HEK293 (cell line): ENCODE data around the gene OSBPL1A.

ENCODE experiments used
- CTCF ChIA-PET: fragments of 350-600 bp; formaldehyde crosslinking; extraction: SDS; loops from one replicate; lab custom pipeline; 2021; ENCODE audit warnings: antibody characterized with exemption; lab: Yijun Ruan, JAX
- POLR2A ChIA-PET: fragments of 300-600 bp; formaldehyde crosslinking; extraction: SDS; loops from one replicate; lab custom pipeline; 2020; ENCODE audit warnings: antibody characterized with exemption, inconsistent platforms; lab: Yijun Ruan, JAX
- H3K27ac ChIP-seq: fragments of 200-500 bp; sonication (Bioruptor generic); 2 replicates; pipeline ENCODE4 v1.5.1; 2014; ENCODE audit warnings: low read depth, low read length, control low read depth, inconsistent platforms; ENCODE audit errors: extremely low read depth
- H3K36me3 ChIP-seq, 2 experiments: fragments of 200-500 bp in 1 of 2; sonication (Bioruptor generic) in 1 of 2; 1 replicate in 1 of 2; 2 replicates in 1 of 2; pipeline ENCODE4 v1.5.1; 2014 to 2017; ENCODE audit warnings: inconsistent platforms in 2 of 2, low read length in 2 of 2; ENCODE audit not compliant: control insufficient read depth in 2 of 2, insufficient read depth in 1 of 2
- H3K4me1 ChIP-seq: fragments of 200-500 bp; sonication (Bioruptor generic); 2 replicates; pipeline ENCODE4 v1.5.1; 2014; ENCODE audit warnings: mild to moderate bottlenecking, low read length, inconsistent platforms; ENCODE audit not compliant: control insufficient read depth, insufficient read depth
- H3K4me3 ChIP-seq: 2 replicates; pipeline ENCODE4 v1.5.1; 2011; ENCODE audit warnings: low read depth, mild to moderate bottlenecking, control low read depth, low read length, moderate library complexity
- H3K9me3 ChIP-seq: fragments of 200-500 bp; sonication (Bioruptor generic); 2 replicates; pipeline ENCODE4 v1.5.1; 2014; ENCODE audit warnings: low read depth, low read length, inconsistent platforms; ENCODE audit not compliant: control insufficient read depth, insufficient read depth
- GLI4 ChIP-seq: fragments of 450-650 bp; formaldehyde crosslinking; IDR thresholded peaks from 2 replicates; pipeline ENCODE4 v1.5.1; 2016; ENCODE audit warnings: missing biosample characterization, missing genetic modification characterization
- MEIS1 ChIP-seq: sonication (generic); formaldehyde crosslinking; IDR thresholded peaks from 2 replicates; pipeline ENCODE4 v1.8.1; 2022; ENCODE audit warnings: missing genetic modification reagents, mild to moderate bottlenecking, borderline replicate concordance
- OSR2 ChIP-seq: fragments of 450-650 bp; formaldehyde crosslinking; IDR thresholded peaks from 2 replicates; pipeline ENCODE4 v1.5.1; 2016; ENCODE audit warnings: missing biosample characterization, missing genetic modification characterization
- YY1 ChIP-seq: fragments of 450-650 bp; formaldehyde crosslinking; IDR thresholded peaks from 2 replicates; pipeline ENCODE4 v1.5.1; 2018; ENCODE audit warnings: missing biosample characterization, missing genetic modification characterization
- ZIC2 ChIP-seq: fragments of 450-650 bp; formaldehyde crosslinking; IDR thresholded peaks from 2 replicates; pipeline ENCODE4 v1.5.1; 2016; ENCODE audit warnings: missing biosample characterization, missing genetic modification characterization
- ZNF10 ChIP-seq: fragments of 450-650 bp; formaldehyde crosslinking; IDR thresholded peaks from 2 replicates; pipeline ENCODE4 v1.5.1; 2017; ENCODE audit warnings: missing biosample characterization, missing genetic modification characterization
- ZNF112 ChIP-seq: fragments of 450-650 bp; formaldehyde crosslinking; IDR thresholded peaks from 2 replicates; pipeline ENCODE4 v1.5.0; 2017; ENCODE audit warnings: missing biosample characterization, missing genetic modification characterization
- ZNF133 ChIP-seq: fragments of 450-650 bp; formaldehyde crosslinking; IDR thresholded peaks from 2 replicates; pipeline ENCODE4 v1.5.1; 2016; ENCODE audit warnings: missing biosample characterization, missing genetic modification characterization
- ZNF16 ChIP-seq: fragments of 450-650 bp; formaldehyde crosslinking; IDR thresholded peaks from 2 replicates; pipeline ENCODE4 v1.5.1; 2016; ENCODE audit warnings: low read depth, missing biosample characterization, missing genetic modification characterization
- ZNF2 ChIP-seq: fragments of 450-650 bp; formaldehyde crosslinking; IDR thresholded peaks from 2 replicates; pipeline ENCODE4 v1.5.1; 2016; ENCODE audit warnings: missing biosample characterization, missing genetic modification characterization
- ZNF280C ChIP-seq: fragments of 450-650 bp; formaldehyde crosslinking; IDR thresholded peaks from 2 replicates; pipeline ENCODE4 v1.5.1; 2016; ENCODE audit warnings: missing biosample characterization, missing genetic modification characterization
- ZNF324 ChIP-seq: fragments of 450-650 bp; formaldehyde crosslinking; IDR thresholded peaks from 2 replicates; pipeline ENCODE4 v1.5.1; 2016; ENCODE audit warnings: missing biosample characterization, missing genetic modification characterization
- ZNF37A ChIP-seq: fragments of 450-650 bp; IDR thresholded peaks from 2 replicates; pipeline ENCODE4 v1.5.1; 2018; ENCODE audit warnings: missing biosample characterization, missing genetic modification characterization
- ZNF510 ChIP-seq: fragments of 450-650 bp; formaldehyde crosslinking; IDR thresholded peaks from 2 replicates; pipeline ENCODE4 v1.5.1; 2018; ENCODE audit warnings: mild to moderate bottlenecking, missing genetic modification characterization, missing biosample characterization; ENCODE audit not compliant: insufficient replicate concordance
- ZNF544 ChIP-seq: fragments of 450-650 bp; formaldehyde crosslinking; IDR thresholded peaks from 2 replicates; pipeline ENCODE4 v1.5.0; 2017; ENCODE audit warnings: missing biosample characterization, missing genetic modification characterization
- ZNF555 ChIP-seq: fragments of 450-650 bp; formaldehyde crosslinking; conservative IDR thresholded peaks from 2 replicates; pipeline ENCODE4 v1.5.1; 2017; ENCODE audit warnings: missing biosample characterization, mild to moderate bottlenecking, missing genetic modification characterization, inconsistent platforms
- ZNF600 ChIP-seq: fragments of 450-650 bp; formaldehyde crosslinking; IDR thresholded peaks from 2 replicates; pipeline ENCODE4 v1.5.1; 2016; ENCODE audit warnings: missing biosample characterization, missing genetic modification characterization
- ZNF623 ChIP-seq: fragments of 450-650 bp; formaldehyde crosslinking; IDR thresholded peaks from 2 replicates; pipeline ENCODE4 v1.5.1; 2016; ENCODE audit warnings: missing biosample characterization, missing genetic modification characterization
- ZNF639 ChIP-seq: fragments of 450-650 bp; formaldehyde crosslinking; IDR thresholded peaks from 2 replicates; pipeline ENCODE4 v1.5.1; 2016; ENCODE audit warnings: missing biosample characterization, missing genetic modification characterization
- ZNF677 ChIP-seq: fragments of 450-650 bp; IDR thresholded peaks from 2 replicates; pipeline ENCODE4 v1.5.0; 2018; ENCODE audit warnings: missing biosample characterization, mild to moderate bottlenecking, missing genetic modification characterization, moderate library complexity
- TF ChIP-seq, protein P1 (sequence below): fragments of 450-650 bp; formaldehyde crosslinking; IDR thresholded peaks from 2 replicates; pipeline ENCODE4 v1.5.1; 2017; ENCODE audit warnings: missing biosample characterization, missing genetic modification characterization
- TF ChIP-seq, protein P2 (sequence below): fragments of 450-650 bp; formaldehyde crosslinking; IDR thresholded peaks from 2 replicates; pipeline ENCODE4 v1.5.1; 2016; ENCODE audit warnings: missing biosample characterization, missing genetic modification characterization

The OSBPL1A gene

GRCh38 chr18:24265502-24266064, 132.0 kb downstream of the OSBPL1A start:
- Histone ChIP-seq H3K4me1 (peaks cover 15% of the 10 kb centered on the region), H3K36me3 (no peaks in the 10 kb centered on the region), H3K9me3 (no peaks in the 10 kb centered on the region), H3K27ac (no peak overlapping the region), H3K4me3 (no peak overlapping the region)
- POLR2A ChIA-PET = no interaction called here
- CTCF ChIA-PET = no interaction called here
- TF ChIP-seq ZNF639 (tag by site-specific recombination) (no peak), ZIC2 (tag by site-specific recombination) (peak; percentile 85)

DNA sequence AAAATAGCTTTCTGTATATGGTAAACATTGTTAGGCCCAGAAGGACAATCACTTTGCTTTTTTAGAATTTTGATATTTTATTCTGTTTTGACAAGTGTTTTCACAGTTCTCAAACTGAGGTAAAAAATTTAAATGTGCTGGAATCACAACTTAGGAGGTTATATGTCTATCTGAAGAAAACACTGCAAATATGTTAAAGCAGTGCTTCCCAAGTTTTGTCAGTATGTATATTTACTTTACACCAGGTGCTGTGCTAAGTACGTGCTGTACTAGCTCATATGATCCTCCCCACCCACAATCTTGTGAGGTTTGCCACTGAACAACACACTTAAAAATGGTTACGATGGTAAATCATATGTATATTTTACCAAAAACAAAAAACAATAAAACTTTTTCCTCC, 134.6 kb downstream of the OSBPL1A start:
- no peaks in the 10 kb centered on the region for H3K36me3 ChIP-seq
- no peak for TF ChIP-seq ZNF544
- TF ChIP-seq ZNF623 (tag by site-specific recombination) = no peak
- TF ChIP-seq ZNF2 = no peak
- TF ChIP-seq ZNF600 = no peak
- POLR2A ChIA-PET = no interaction called here
- H3K9me3 ChIP-seq = no peaks in the 10 kb centered on the region
- H3K4me3 ChIP-seq = no peak overlapping the region
- peaks cover 13% of the 10 kb centered on the region for H3K4me1 ChIP-seq
- H3K27ac ChIP-seq = no peak overlapping the region
- CTCF ChIA-PET = interaction anchor here (0.5 to 0.6 kb wide), 2 partner anchors 44 to 167 kb away, joined by 3 read pairs; no protein-coding TSS in a partner anchor

DNA sequence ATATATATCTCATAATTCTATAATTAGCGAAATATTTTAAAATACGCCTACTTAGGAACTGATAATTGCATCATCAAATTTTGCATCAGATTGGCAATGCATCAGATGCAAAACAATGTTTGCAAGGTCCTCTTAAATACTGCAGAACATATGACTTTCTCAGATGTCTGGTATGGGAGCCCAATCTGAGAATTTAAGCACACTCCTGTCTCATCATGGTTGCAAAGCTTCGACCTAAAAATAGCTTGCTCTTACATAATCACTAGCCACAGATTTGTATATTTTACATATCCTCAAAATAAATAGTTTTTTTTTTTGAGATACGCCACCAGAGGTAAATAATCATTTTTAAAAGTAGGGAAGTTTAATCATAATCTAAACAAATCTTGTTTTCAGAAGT, 135.5 kb downstream of the OSBPL1A start:
- H3K4me1 ChIP-seq = peaks cover 13% of the 10 kb centered on the region
- H3K9me3 ChIP-seq = no peaks in the 10 kb centered on the region
- no peak overlapping the region for H3K4me3 ChIP-seq
- no peak overlapping the region for H3K27ac ChIP-seq
- no peaks in the 10 kb centered on the region for H3K36me3 ChIP-seq
- POLR2A ChIA-PET = interaction anchor here (1.6 kb wide), 1 partner anchor 123 kb away, joined by 5 read pairs; the partner anchor contains the start of gene CABYR
- CTCF ChIA-PET = interaction anchor here (2.5 kb wide), 1 partner anchor 85 kb away, joined by 10 read pairs; no protein-coding TSS in a partner anchor
- no peak for TF ChIP-seq YY1 (tag by site-specific recombination)
- no peak for TF ChIP-seq GLI4 (tag by site-specific recombination)
- TF ChIP-seq ZNF37A = no peak
- no peak for TF ChIP-seq ZNF112 (tag by site-specific recombination)
- no peak for TF ChIP-seq ZNF133
- TF ChIP-seq ZNF280C = no peak
- no peak for TF ChIP-seq ZNF677
- no peak for TF ChIP-seq ZNF639 (tag by site-specific recombination)
- TF ChIP-seq ZNF16 (tag by site-specific recombination) = no peak
- TF ChIP-seq ZNF10 (tag by site-specific recombination) = no peak
- no peak for TF ChIP-seq ZNF324 (tag by site-specific recombination)
- no peak for TF ChIP-seq ZNF555 (tag by site-specific recombination)
- TF ChIP-seq OSR2 (tag by site-specific recombination) = no peak
- TF ChIP-seq, protein P1, sequence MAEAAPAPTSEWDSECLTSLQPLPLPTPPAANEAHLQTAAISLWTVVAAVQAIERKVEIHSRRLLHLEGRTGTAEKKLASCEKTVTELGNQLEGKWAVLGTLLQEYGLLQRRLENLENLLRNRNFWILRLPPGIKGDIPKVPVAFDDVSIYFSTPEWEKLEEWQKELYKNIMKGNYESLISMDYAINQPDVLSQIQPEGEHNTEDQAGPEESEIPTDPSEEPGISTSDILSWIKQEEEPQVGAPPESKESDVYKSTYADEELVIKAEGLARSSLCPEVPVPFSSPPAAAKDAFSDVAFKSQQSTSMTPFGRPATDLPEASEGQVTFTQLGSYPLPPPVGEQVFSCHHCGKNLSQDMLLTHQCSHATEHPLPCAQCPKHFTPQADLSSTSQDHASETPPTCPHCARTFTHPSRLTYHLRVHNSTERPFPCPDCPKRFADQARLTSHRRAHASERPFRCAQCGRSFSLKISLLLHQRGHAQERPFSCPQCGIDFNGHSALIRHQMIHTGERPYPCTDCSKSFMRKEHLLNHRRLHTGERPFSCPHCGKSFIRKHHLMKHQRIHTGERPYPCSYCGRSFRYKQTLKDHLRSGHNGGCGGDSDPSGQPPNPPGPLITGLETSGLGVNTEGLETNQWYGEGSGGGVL = no peak
- no peak for TF ChIP-seq MEIS1 (CRISPR knock-in tag)
- TF ChIP-seq, protein P2, sequence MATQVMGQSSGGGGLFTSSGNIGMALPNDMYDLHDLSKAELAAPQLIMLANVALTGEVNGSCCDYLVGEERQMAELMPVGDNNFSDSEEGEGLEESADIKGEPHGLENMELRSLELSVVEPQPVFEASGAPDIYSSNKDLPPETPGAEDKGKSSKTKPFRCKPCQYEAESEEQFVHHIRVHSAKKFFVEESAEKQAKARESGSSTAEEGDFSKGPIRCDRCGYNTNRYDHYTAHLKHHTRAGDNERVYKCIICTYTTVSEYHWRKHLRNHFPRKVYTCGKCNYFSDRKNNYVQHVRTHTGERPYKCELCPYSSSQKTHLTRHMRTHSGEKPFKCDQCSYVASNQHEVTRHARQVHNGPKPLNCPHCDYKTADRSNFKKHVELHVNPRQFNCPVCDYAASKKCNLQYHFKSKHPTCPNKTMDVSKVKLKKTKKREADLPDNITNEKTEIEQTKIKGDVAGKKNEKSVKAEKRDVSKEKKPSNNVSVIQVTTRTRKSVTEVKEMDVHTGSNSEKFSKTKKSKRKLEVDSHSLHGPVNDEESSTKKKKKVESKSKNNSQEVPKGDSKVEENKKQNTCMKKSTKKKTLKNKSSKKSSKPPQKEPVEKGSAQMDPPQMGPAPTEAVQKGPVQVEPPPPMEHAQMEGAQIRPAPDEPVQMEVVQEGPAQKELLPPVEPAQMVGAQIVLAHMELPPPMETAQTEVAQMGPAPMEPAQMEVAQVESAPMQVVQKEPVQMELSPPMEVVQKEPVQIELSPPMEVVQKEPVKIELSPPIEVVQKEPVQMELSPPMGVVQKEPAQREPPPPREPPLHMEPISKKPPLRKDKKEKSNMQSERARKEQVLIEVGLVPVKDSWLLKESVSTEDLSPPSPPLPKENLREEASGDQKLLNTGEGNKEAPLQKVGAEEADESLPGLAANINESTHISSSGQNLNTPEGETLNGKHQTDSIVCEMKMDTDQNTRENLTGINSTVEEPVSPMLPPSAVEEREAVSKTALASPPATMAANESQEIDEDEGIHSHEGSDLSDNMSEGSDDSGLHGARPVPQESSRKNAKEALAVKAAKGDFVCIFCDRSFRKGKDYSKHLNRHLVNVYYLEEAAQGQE (tag by site-specific recombination) = no peak
- no peak for TF ChIP-seq ZNF510 (tag by site-specific recombination)
